Prostate gland (tissue), 2 donors: ENCODE results near the gene PTRH1. TPM values are rescaled to one million over a fixed set of nuclear protein-coding genes. Genes with fewer than 3 reads are reported as not detected.

Experiments
- DNase-seq: peaks from one replicate; pipeline ENCODE4 v3.0.0-alpha.2; 2019; ENCODE audit warnings: low spot score
- H3K27ac ChIP-seq, 2 donors: fragments of 200-600 bp; sonication (generic); 2 replicates each; pipeline ENCODE4 v1.5.1; 2017 to 2019
- H3K27me3 ChIP-seq: fragments of 200-600 bp; sonication (generic); replicated peaks from 2 replicates; pipeline ENCODE4 v1.5.1; 2019; ENCODE audit not compliant: insufficient read depth
- H3K36me3 ChIP-seq, 2 donors: fragments of 200-600 bp; sonication (generic); 1 replicate in 1 of 2; 2 replicates in 1 of 2; pipeline versions ENCODE4 v1.5.1 to v1.8.1; 2017 to 2019
- H3K4me1 ChIP-seq: fragments of 200-600 bp; sonication (generic); replicated peaks from 2 replicates; pipeline ENCODE4 v1.5.1; 2019
- H3K4me3 ChIP-seq, 2 donors: fragments of 200-600 bp; sonication (generic); 2 replicates each; pipeline ENCODE4 v1.5.1; 2017 to 2019
- H3K9me3 ChIP-seq: fragments of 200-600 bp; sonication (generic); 2 replicates; pipeline ENCODE4 v1.5.1; 2017
- POLR2A ChIP-seq: fragments of 450-650 bp; IDR thresholded peaks from one replicate; pipeline ENCODE4 v1.6.1; 2016; ENCODE audit warnings: antibody characterized with exemption, mild to moderate bottlenecking
- POLR2AphosphoS5 ChIP-seq: sonication (generic); formaldehyde crosslinking; IDR thresholded peaks from one replicate; pipeline ENCODE4 v1.6.1; 2017; ENCODE audit warnings: antibody characterized with exemption
- WGBS: methylation state at CpG from one replicate; pipeline ENCODE4 v1.1.5; 2018; 5-methylcytosine and 5-hydroxymethylcytosine counted together
- intact Hi-C: fragments of 100-400 bp; cut with DNase I; formaldehyde crosslinking; loops from one replicate; pipeline ENCODE4 v1.14.2; 2022
- total RNA-seq, 2 donors: library from RNA; depleted of rRNA; stranded (reverse); fragments of >200 nt; gene quantifications; one replicate each; pipeline ENCODE4 v1.1.0, GENCODE V29; 2016
- TF ChIP-seq, protein P1 (sequence below), 4 experiments: fragments of 200-600 bp in 2 of 4; fragments of 450-650 bp in 2 of 4; sonication (generic) in 2 of 4; IDR thresholded peaks; 1 replicate in 3 of 4; 2 replicates in 1 of 4; pipeline ENCODE4 v1.5.1; 2016 to 2019; ENCODE audit warnings: antibody characterized with exemption in 4 of 4, mild to moderate bottlenecking in 2 of 4, moderate library complexity in 2 of 4

The PTRH1 gene
- total RNA-seq, 2 donors from 2014 or later, result 25.4 to 28.6 TPM

DNA sequence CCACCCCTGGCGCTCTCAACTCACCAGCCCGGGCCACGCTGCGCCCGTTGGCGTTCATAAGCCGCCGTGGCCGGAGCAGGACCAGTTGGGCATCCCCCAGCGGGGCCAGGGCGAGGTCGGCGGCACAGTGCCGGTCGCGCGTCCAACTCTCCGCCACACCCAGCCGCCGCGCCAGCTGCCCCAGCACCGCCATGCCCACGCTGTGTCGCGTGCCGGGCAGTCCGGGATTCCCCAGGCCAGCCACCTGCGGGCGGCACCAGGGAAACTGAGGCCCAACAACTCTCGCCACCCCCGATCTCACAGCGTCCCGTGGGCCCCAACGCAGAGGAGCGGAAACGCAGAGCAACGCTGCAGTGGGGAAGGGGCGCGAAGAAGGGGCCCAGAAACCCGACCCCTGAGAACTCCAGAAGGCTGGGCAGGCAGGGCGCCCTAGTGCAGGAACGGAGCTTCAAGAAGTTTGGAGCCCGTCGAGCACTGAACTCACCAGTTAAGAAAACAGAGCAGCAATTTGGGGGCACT, 453 bp downstream of the PTRH1 start:
- WGBS, result under 1% methylated on average over 22 of the region's 44 CpGs
- H3K36me3 ChIP-seq, result no peaks in the 10 kb centered on the region
- DNase-seq, result no peak
- intact Hi-C loops, result loop anchor here (5.0 kb wide), 1 partner anchor 103 kb away; the partner anchor contains the start of gene STXBP1
- no peaks in the 10 kb centered on the region for H3K27me3 ChIP-seq
- peak overlapping the region; percentile 79 to 86 for H3K27ac ChIP-seq
- no peaks in the 10 kb centered on the region for H3K4me1 ChIP-seq
- TF ChIP-seq POLR2AphosphoS5, result no peak
- TF ChIP-seq, protein P1, sequence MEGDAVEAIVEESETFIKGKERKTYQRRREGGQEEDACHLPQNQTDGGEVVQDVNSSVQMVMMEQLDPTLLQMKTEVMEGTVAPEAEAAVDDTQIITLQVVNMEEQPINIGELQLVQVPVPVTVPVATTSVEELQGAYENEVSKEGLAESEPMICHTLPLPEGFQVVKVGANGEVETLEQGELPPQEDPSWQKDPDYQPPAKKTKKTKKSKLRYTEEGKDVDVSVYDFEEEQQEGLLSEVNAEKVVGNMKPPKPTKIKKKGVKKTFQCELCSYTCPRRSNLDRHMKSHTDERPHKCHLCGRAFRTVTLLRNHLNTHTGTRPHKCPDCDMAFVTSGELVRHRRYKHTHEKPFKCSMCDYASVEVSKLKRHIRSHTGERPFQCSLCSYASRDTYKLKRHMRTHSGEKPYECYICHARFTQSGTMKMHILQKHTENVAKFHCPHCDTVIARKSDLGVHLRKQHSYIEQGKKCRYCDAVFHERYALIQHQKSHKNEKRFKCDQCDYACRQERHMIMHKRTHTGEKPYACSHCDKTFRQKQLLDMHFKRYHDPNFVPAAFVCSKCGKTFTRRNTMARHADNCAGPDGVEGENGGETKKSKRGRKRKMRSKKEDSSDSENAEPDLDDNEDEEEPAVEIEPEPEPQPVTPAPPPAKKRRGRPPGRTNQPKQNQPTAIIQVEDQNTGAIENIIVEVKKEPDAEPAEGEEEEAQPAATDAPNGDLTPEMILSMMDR (IDR thresholded peaks at IDR 0.05), result no peak
- peak overlapping the region; percentile 64 to 65 for H3K4me3 ChIP-seq
- no peaks in the 10 kb centered on the region for H3K9me3 ChIP-seq

DNA sequence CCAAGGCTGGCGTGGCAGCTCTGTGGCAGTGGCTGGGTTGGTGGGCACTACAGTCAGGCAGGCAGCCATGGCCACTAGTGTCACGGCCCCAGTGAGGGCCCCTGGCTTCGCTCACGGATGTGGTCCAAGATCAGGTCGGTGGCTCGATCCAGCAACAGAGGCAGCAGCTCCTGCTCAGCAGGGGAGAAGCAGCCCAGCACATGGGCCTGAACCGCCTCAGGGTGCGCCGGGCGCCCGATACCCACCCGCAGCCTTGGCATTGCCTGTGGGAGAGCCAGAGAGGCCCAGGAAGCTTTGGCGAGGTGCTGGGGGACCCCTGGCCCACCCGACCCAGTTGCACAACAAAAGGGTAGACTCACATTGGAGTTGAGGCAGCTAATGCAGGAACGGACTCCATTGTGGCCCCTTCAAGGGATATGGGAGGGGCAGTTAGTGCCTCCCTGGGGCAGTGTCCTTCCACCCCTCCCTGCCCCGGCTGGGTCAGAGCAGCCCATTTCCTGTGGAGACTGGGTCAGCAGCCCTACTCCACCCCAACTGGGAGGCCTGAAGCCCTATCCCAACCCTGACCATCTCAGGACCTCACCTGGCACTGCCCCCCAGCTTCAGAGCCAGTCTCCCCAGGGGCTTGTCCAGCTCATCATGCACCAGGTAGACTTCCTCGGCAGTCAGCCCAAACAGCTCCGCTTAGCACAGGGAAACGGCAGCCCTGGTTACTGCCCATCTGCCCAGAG, 1.3 kb downstream of the PTRH1 start:
- Histone ChIP-seq H3K4me1 (no peaks in the 10 kb centered on the region), H3K36me3 (no peaks in the 10 kb centered on the region), H3K4me3 (peak overlapping the region in 1 of 2 donors; percentile 65), H3K27ac (no peak overlapping the region), H3K9me3 (no peaks in the 10 kb centered on the region), H3K27me3 (no peaks in the 10 kb centered on the region)
- WGBS, result 74% methylated on average over 19 of the region's 19 CpGs
- intact Hi-C loops, result no loop called here
- TF ChIP-seq POLR2AphosphoS5, result no peak
- TF ChIP-seq, protein P1 (IDR thresholded peaks at IDR 0.05), result no peak
- TF ChIP-seq POLR2A, result no peak
- no peak for DNase-seq

DNA sequence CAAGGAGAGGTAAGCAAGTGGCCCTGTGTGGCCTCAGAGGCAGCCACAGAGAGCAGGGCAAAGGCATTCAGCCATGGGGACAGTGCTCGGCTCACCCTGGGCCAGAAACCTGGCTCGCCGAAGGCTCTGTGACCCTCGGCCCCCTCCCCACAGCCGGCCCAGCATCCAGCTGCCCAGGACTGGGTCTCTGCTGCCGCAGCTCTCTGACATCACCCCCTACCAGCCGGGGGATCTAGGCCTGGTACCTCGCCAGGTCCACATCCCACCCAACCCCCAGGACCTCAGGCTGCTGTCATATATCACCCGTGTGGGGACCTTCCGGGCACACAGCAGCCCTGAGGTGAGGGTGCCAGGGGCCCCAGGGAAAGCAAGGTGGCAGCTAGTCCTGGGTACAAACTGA, 2.6 kb downstream of the PTRH1 start:
- DNase-seq, result no peak
- Histone ChIP-seq H3K4me1 (no peaks in the 10 kb centered on the region), H3K9me3 (no peaks in the 10 kb centered on the region), H3K27ac (no peak overlapping the region), H3K4me3 (no peak overlapping the region), H3K36me3 (no peaks in the 10 kb centered on the region), H3K27me3 (no peaks in the 10 kb centered on the region)
- intact Hi-C loops, result no loop called here
- no peak for TF ChIP-seq POLR2A
- TF ChIP-seq POLR2AphosphoS5, result no peak
- TF ChIP-seq, protein P1 (IDR thresholded peaks at IDR 0.05), result no peak
- 96% methylated on average over 4 of the region's 10 CpGs for WGBS

DNA sequence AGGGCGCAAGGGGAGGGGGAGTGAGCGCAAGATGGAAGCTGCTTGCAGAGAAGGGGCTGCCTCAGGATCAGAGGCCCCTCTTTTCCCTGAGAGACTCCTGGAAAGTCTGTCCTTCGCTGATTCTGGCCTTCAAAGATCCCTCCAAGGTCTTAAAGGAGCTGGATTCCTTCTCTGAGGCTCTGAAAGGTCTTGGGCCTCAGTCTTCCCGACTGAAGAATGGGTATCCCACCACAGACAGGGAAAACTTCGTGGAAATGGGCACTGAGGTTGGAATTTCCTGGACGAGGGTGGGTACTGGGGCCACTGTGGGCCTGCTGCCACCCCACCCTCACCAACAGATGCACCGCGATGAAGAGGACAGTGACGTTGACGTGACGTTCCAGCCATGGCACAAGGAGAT, 3.1 kb downstream of the PTRH1 start:
- Histone ChIP-seq H3K4me1 (no peaks in the 10 kb centered on the region), H3K4me3 (no peak overlapping the region), H3K36me3 (no peaks in the 10 kb centered on the region), H3K27ac (no peak overlapping the region), H3K9me3 (no peaks in the 10 kb centered on the region), H3K27me3 (no peaks in the 10 kb centered on the region)
- DNase-seq, result no peak
- intact Hi-C loops, result no loop called here
- TF ChIP-seq POLR2A (no peak), POLR2AphosphoS5 (no peak)
- TF ChIP-seq, protein P1 (IDR thresholded peaks at IDR 0.05), result no peak
- WGBS, result 96% methylated on average over 11 of the region's 11 CpGs

DNA sequence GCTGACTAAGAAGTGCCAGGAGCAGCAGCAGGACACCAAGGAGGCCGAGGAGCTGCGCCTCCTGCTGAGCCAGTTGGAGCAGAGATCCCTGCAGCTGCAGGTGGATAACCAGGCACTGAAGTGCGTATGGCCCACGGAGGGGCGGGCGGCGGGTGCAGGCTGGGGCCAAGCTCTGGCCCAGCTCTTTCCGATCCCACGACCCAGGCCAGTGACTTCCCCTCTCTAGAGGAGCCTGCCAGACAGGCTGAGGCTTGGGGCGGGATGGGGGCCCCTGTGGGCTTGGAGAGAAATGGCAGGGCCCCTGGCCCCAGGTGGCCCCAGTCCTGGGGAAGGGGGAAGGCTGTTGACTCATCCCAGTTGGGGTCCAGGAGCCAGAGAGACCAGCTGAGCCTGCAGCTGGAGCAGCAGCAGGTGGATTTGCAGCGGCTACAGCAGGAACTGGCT, 3.6 kb downstream of the PTRH1 start:
- intact Hi-C loops, result no loop called here
- Histone ChIP-seq H3K4me1 (no peaks in the 10 kb centered on the region), H3K27me3 (no peaks in the 10 kb centered on the region), H3K4me3 (no peak overlapping the region), H3K36me3 (no peaks in the 10 kb centered on the region), H3K9me3 (no peaks in the 10 kb centered on the region), H3K27ac (no peak overlapping the region)
- 77% methylated on average over 11 of the region's 11 CpGs for WGBS
- no peak for DNase-seq
- TF ChIP-seq POLR2A (no peak), POLR2AphosphoS5 (no peak)
- TF ChIP-seq, protein P1 (IDR thresholded peaks at IDR 0.05), result no peak
